Measurements from ENCODE around the gene RPTOR. TPM values are rescaled to one million over a fixed set of nuclear protein-coding genes. Genes with fewer than 3 reads are reported as not detected.

Gene RPTOR
- total and polyA plus RNA-seq, 10 of the 15 experiments (the other 5 are each of a cell fraction or from before 2014, with no cell fraction given): 0.18 to 32.1 (median 7.8) TPM

DNA sequence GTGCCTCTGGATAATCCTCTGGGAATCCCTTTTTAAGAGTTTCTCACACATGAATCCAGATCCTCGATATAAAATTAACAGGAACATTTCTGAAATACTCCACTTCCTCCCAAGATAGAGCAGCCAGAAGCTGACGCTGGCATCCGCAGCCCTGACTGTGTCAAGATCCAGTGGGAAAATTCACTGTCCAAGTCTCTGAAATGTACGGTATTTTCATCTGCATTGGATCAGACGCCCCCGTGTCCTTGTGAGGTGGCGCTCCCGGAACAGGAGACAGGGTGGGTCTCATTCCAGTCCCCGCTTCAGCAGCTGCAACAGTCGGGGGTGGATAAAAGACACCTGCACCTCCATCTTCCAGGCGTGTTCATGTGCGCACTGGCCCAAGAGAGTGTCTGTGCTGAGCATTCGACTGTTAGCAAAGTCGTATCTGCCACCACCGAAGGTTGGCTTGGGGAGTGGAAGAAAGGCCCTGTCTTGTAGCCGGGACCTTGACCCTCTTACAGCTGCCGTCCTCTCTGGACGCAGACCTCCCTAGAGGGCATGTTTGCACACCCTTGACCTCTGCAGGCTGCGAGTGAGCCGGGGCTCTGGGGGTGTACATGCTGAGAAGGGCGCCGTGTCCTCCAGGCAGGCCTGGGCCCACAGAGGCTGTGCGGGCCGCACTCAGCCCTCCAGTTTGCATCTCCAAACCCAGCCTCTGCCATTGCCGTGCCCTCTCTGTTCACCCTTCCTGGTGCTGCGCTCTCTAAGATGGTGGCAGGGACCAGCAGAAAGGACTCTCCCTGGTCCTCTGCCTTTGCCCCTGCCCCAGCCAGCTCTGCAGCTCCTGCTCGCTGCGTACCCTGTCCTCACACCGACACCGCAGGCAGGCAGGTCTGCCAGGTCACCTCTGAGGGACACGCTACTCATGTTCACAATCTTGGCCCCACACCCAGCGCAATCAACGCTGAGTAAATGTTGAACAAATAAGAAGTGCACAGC, 375.0 kb downstream of the RPTOR start (continued):
- TF ChIP-seq, protein P1, sequence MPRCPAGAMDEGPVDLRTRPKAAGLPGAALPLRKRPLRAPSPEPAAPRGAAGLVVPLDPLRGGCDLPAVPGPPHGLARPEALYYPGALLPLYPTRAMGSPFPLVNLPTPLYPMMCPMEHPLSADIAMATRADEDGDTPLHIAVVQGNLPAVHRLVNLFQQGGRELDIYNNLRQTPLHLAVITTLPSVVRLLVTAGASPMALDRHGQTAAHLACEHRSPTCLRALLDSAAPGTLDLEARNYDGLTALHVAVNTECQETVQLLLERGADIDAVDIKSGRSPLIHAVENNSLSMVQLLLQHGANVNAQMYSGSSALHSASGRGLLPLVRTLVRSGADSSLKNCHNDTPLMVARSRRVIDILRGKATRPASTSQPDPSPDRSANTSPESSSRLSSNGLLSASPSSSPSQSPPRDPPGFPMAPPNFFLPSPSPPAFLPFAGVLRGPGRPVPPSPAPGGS (IDR thresholded peaks at IDR 0.05; ENCODE audit: borderline replicate concordance, insufficient read depth, low read depth, low read length, poor library complexity, severe bottlenecking): no peak

DNA sequence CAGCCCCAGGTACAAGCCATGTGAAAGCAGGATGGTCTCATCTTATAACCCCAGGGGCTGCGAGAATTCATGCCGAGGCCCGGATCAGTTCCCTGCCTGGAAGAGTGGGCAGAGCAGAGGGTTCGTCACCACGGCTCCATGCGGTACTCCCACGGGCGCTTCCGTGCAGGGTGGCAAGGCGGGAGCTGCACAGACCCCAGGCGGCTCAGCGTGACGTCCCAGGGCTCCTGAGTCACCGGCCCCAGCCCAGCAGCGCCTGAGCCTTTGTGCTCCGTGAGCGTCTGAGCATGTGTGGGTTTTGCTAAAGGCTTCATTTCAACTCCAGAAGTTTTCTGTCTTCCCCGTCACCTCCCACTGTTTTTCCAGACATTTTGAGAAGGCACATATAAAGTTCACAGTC, 375.8 kb downstream of the RPTOR start:
- peaks cover 0 to 6% of the 10 kb centered on the region in 2 experiments; a peak in 2 of 4 replicates for H3K36me3 ChIP-seq (ENCODE audit: control insufficient read depth in 2 of 2, insufficient read depth in 2 of 2, low read length in 1 of 2)
- ChIA-PET POLR2A (no interaction called here), RAD21 (ENCODE audit: unreplicated experiment) (no interaction called here), CTCF (no interaction called here), SMC1A (ENCODE audit: uncharacterized antibody, unreplicated experiment) (no interaction called here)
- no peak for ATAC-seq
- H3K9me3 ChIP-seq (replicated peaks; ENCODE audit: control insufficient read depth, insufficient read depth, low read length): no peaks in the 10 kb centered on the region; the same call in 2 of the 3 replicates
- no peak overlapping the region for H2AFZ ChIP-seq (ENCODE audit: control insufficient read depth, low read depth, low read length)
- intact Hi-C loops (cut with micrococcal nuclease; ENCODE audit: unreplicated experiment): no loop called here
- no TSS peak for BruUV-seq (replicated peaks)
- H3K27ac ChIP-seq (ENCODE audit: control insufficient read depth, insufficient read depth): no peak overlapping the region
- no peak for DNase-seq (ENCODE audit: low read depth, low spot score)
- FAIRE-seq: no peak
- no peak overlapping the region for H3K4me3 ChIP-seq
- in situ Hi-C loops (cut with MboI): no loop called here
- 91% methylated on average over 18 of the region's 18 CpGs for WGBS (ENCODE audit: insufficient coverage, insufficient replicate concordance, low lambda C conversion rate, missing lambda C conversion rate)
- H3K79me2 ChIP-seq (ENCODE audit: control insufficient read depth, insufficient read depth, low read length): no peaks in the 10 kb centered on the region
- no peak overlapping the region for H3K4me2 ChIP-seq (ENCODE audit: control insufficient read depth, insufficient read depth)
- H3K4me1 ChIP-seq (ENCODE audit: control insufficient read depth, insufficient read depth, low read length): no peaks in the 10 kb centered on the region
- no peaks in the 10 kb centered on the region for H3K27me3 ChIP-seq (replicated peaks in 1 of 2; ENCODE audit: control insufficient read depth in 2 of 2, insufficient read depth in 2 of 2, low read length in 1 of 2)
- H3K9ac ChIP-seq (ENCODE audit: control insufficient read depth, insufficient read depth, low read length): no peak overlapping the region
- H4K20me1 ChIP-seq (ENCODE audit: control insufficient read depth, insufficient read depth): no peaks in the 10 kb centered on the region
- TF ChIP-seq FOXK2 (IDR thresholded peaks at IDR 0.05) (no peak), RUNX3 (IDR thresholded peaks at IDR 0.05; ENCODE audit: low read length) (no peak), MTA3 (IDR thresholded peaks at IDR 0.05; ENCODE audit: borderline replicate concordance, low read length) (no peak), EGR1 (IDR thresholded peaks at IDR 0.05; ENCODE audit: borderline replicate concordance in 1 of 2, low read depth in 2 of 2, low read length in 2 of 2) (no peak), SREBF2 (IDR thresholded peaks at IDR 0.05; ENCODE audit: low read length) (no peak), MEF2B (IDR thresholded peaks at IDR 0.05; ENCODE audit: partially characterized antibody, poor library complexity, severe bottlenecking) (no peak), RAD51 (IDR thresholded peaks at IDR 0.05) (no peak), ETV6 (conservative IDR thresholded peaks at IDR 0.05 in 1 of 2, IDR thresholded peaks at IDR 0.05 in 1 of 2; ENCODE audit: borderline replicate concordance in 1 of 2, low read depth in 1 of 2) (no peak), POLR2AphosphoS2 (IDR thresholded peaks at IDR 0.05; ENCODE audit: low read depth, low read length) (no peak), KAT2A (conservative IDR thresholded peaks at IDR 0.05; ENCODE audit: control insufficient read depth, low read depth, low read length) (no peak), TCF3 (IDR thresholded peaks at IDR 0.05; ENCODE audit: borderline replicate concordance, insufficient read depth, low read depth, low read length) (no peak), SRF (IDR thresholded peaks at IDR 0.05; ENCODE audit: low read depth in 2 of 2, low read length in 2 of 2) (no peak), HDAC2 (IDR thresholded peaks at IDR 0.05) (no peak)
- TF ChIP-seq, protein P2, sequence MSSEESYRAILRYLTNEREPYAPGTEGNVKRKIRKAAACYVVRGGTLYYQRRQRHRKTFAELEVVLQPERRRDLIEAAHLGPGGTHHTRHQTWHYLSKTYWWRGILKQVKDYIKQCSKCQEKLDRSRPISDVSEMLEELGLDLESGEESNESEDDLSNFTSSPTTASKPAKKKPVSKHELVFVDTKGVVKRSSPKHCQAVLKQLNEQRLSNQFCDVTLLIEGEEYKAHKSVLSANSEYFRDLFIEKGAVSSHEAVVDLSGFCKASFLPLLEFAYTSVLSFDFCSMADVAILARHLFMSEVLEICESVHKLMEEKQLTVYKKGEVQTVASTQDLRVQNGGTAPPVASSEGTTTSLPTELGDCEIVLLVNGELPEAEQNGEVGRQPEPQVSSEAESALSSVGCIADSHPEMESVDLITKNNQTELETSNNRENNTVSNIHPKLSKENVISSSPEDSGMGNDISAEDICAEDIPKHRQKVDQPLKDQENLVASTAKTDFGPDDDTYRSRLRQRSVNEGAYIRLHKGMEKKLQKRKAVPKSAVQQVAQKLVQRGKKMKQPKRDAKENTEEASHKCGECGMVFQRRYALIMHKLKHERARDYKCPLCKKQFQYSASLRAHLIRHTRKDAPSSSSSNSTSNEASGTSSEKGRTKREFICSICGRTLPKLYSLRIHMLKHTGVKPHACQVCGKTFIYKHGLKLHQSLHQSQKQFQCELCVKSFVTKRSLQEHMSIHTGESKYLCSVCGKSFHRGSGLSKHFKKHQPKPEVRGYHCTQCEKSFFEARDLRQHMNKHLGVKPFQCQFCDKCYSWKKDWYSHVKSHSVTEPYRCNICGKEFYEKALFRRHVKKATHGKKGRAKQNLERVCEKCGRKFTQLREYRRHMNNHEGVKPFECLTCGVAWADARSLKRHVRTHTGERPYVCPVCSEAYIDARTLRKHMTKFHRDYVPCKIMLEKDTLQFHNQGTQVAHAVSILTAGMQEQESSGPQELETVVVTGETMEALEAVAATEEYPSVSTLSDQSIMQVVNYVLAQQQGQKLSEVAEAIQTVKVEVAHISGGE (CRISPR knock-in tag; IDR thresholded peaks at IDR 0.05): no peak
